Stomach (tissue), 4 donors: ENCODE data around the gene RDH5.

ENCODE experiments used
- CTCF ChIP-seq, 7 experiments: fragments of 450-650 bp in 4 of 7; fragments of 200-600 bp in 3 of 7; sonication (generic) in 3 of 7; IDR thresholded peaks; one replicate each; pipeline ENCODE4 v1.5.1; 2016 to 2019; ENCODE audit warnings: antibody characterized with exemption in 7 of 7, control low read depth in 2 of 7, mild to moderate bottlenecking in 1 of 7
- EP300 ChIP-seq: sonication (generic); formaldehyde crosslinking; IDR thresholded peaks from one replicate; pipeline ENCODE4 v1.6.1; 2017; ENCODE audit warnings: antibody characterized with exemption
- POLR2A ChIP-seq, 4 donors: fragments of 450-650 bp; IDR thresholded peaks; one replicate each; pipeline ENCODE4 v1.6.1; 2016; ENCODE audit warnings: antibody characterized with exemption in 4 of 4, control low read depth in 2 of 4, mild to moderate bottlenecking in 1 of 4, moderate library complexity in 1 of 4
- POLR2AphosphoS5 ChIP-seq, 3 donors: sonication (generic); formaldehyde crosslinking; IDR thresholded peaks; one replicate each; pipeline ENCODE4 v1.6.1; 2016; ENCODE audit warnings: antibody characterized with exemption in 3 of 3

- TF ChIP-seq EP300 (no peak), CTCF (IDR thresholded peaks at IDR 0.05) (no peak), POLR2A (IDR thresholded peaks at IDR 0.05) (no peak), POLR2AphosphoS5 (IDR thresholded peaks at IDR 0.05) (no peak)
Measured at GRCh38 chr12:55700255-55701018, 19.8 kb upstream of the RDH5 start.
